Progenitor cell of endocrine pancreas (in vitro differentiated cells): ENCODE results near the gene ATG9A. TPM values are rescaled to one million over a fixed set of nuclear protein-coding genes. Genes with fewer than 3 reads are reported as not detected.

Experiments used
- DNase-seq: peaks from one replicate; pipeline ENCODE4 v3.0.0; 2021; ENCODE audit warnings: low spot score; ENCODE audit not compliant: unreplicated experiment
- H3K27ac Mint-ChIP-seq: 2 replicates; pipeline ENCODE4 v1.8.0; 2021; ENCODE audit warnings: mild to moderate bottlenecking, moderate library complexity, mixed read lengths
- H3K27me3 Mint-ChIP-seq: 2 replicates; pipeline ENCODE4 v1.8.0; 2021; ENCODE audit warnings: mixed read lengths
- H3K36me3 Mint-ChIP-seq: 2 replicates; pipeline ENCODE4 v1.8.0; 2022; ENCODE audit warnings: mixed read lengths; ENCODE audit not compliant: insufficient read depth
- H3K4me1 Mint-ChIP-seq: 2 replicates; pipeline ENCODE4 v1.8.0; 2021; ENCODE audit warnings: low read depth, mixed read lengths
- H3K4me3 Mint-ChIP-seq: 2 replicates; pipeline ENCODE4 v1.8.0; 2021; ENCODE audit warnings: low read depth, mild to moderate bottlenecking, moderate library complexity, mixed read lengths
- H3K9me3 Mint-ChIP-seq: 2 replicates; pipeline ENCODE4 v1.8.0; 2021; ENCODE audit warnings: low read depth, mixed read lengths
- CTCF ChIP-seq: fragments of 200-600 bp; sonication (generic); IDR thresholded peaks from one replicate; pipeline ENCODE4 v1.5.0; 2021; ENCODE audit warnings: antibody characterized with exemption, mild to moderate bottlenecking; ENCODE audit not compliant: unreplicated experiment
- total RNA-seq: library from RNA; stranded (reverse); gene quantifications from 2 replicates; pipeline ENCODE4 v1.2.1, GENCODE V29; 2021

Gene ATG9A
- total RNA-seq, 1 donor from 2014 or later = 43.6 TPM

DNA sequence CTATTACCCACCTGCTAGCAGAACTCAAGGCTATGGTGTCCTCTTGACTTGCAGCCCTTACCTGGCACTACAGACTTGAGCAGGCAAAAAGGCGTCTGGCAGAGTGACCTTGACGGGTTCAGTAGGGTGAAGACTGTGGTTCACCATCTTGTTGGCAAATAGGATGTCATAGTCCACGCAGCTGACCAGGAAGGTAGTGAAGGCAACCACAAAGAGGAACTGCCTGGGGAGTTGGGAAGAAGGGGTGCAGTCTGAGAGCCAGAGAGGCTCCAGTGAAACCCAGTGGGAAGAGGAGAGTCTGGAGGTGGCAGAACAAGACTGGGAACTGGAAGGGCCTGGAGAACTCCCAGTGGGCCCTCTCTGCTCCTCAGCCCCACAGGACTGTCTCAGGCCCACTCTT lies 4.1 kb downstream of the ATG9A start:
- Mint-ChIP-seq H3K36me3 (peaks cover 13% of the 10 kb centered on the region), H3K27ac (no peak overlapping the region), H3K4me1 (peaks cover 16% of the 10 kb centered on the region), H3K9me3 (no peaks in the 10 kb centered on the region), H3K27me3 (no peaks in the 10 kb centered on the region), H3K4me3 (no peak overlapping the region)
- DNase-seq = no peak
- TF ChIP-seq CTCF = no peak

DNA sequence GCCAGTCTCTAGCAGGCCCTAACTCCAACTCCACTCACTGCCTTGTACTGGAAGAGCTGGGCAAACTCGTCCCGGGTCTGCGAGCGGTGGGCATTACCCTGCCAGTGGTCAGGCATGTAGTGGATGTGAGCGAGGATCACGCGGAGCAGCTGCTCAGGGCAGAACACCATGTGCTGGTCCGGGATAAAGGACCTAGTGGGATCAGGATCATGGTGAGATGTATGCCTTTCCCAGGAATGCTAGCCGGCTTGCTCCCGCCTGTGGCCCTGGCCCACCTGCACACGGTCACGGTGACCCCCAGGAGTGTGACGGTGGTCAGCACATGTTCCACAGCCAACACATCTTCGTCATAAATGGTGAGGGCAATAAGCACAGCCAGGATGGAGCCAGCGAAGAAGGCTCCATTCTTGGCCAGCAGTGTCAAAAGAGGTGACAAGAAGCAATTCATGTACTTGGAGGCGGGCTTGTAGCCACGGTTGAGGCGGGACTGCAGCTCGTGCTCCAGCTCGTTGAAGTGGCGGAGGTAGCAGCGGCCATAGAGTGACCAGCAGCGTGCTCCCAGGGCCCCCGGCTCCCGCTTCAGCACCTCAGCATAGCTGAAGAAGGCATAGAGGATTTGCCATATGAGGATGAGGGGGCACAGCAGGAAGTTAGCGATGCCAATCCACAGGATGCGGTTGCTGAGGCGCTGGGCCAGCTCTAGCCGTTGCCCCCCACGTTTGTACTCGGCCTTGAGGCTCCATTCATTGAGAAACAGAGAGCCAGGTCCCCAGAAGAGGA lies 5.4 kb downstream of the ATG9A start:
- no peak overlapping the region for H3K27ac Mint-ChIP-seq
- H3K4me1 Mint-ChIP-seq = peaks cover 12% of the 10 kb centered on the region
- no peak for DNase-seq
- H3K36me3 Mint-ChIP-seq = peaks cover 15% of the 10 kb centered on the region
- no peak for TF ChIP-seq CTCF
- H3K4me3 Mint-ChIP-seq = no peak overlapping the region
- no peaks in the 10 kb centered on the region for H3K9me3 Mint-ChIP-seq
- H3K27me3 Mint-ChIP-seq = no peaks in the 10 kb centered on the region

DNA sequence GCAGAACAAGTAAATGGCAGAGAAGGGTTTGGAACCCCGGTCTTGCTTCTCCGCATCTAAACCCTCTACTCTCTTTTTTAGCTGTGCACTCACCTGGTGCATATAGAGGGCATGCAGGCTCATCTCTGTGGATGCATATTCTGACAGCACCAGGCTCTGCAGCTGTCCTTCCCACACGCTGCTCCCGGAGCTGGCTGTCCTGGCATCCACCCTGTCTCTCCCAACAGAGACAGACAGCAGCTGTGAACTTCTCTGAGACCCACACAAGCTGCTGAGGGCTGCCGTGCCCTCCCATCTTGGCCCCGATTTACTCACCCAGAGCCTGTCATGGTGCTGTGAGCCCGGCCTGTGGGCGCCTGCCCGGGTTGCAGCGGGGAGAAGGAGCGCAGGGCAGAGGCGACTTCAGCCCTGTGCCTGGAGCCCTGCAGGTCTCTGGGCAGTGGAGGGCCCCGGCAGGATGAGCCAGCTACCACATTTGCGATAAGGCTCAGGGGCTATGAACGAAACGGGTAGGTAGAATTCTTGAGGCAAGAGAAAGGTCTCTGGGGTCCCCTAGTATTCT lies 7.4 kb downstream of the ATG9A start:
- peaks cover 12% of the 10 kb centered on the region for H3K4me1 Mint-ChIP-seq
- DNase-seq = no peak
- TF ChIP-seq CTCF = no peak
- no peak overlapping the region for H3K27ac Mint-ChIP-seq
- no peaks in the 10 kb centered on the region for H3K9me3 Mint-ChIP-seq
- no peak overlapping the region for H3K4me3 Mint-ChIP-seq
- peaks cover 15% of the 10 kb centered on the region for H3K36me3 Mint-ChIP-seq
- H3K27me3 Mint-ChIP-seq = no peaks in the 10 kb centered on the region

GRCh38 chr2:219220652-219221402 lies 8.6 kb downstream of the ATG9A start:
- no peak overlapping the region for H3K27ac Mint-ChIP-seq

More at GRCh38 chr2:219220652-219221402, 8.6 kb downstream of the ATG9A start:
- peaks cover 13% of the 10 kb centered on the region for H3K4me1 Mint-ChIP-seq
- no peaks in the 10 kb centered on the region for H3K27me3 Mint-ChIP-seq
- no peak overlapping the region for H3K4me3 Mint-ChIP-seq
- TF ChIP-seq CTCF = no peak
- no peak for DNase-seq
- peaks cover 15% of the 10 kb centered on the region for H3K36me3 Mint-ChIP-seq
- no peaks in the 10 kb centered on the region for H3K9me3 Mint-ChIP-seq
